Measurements from ENCODE around the gene ARHGEF28. TPM values are rescaled to one million over a fixed set of nuclear protein-coding genes. Genes with fewer than 3 reads are reported as not detected.
A peak's percentile ranks its signal among the peaks of the same experiment; 100 is the strongest.

Gene ARHGEF28
- total RNA-seq, 6 experiments from 2014 or later = 3.0 to 14.9 (median 6.4) TPM

GRCh38 chr5:73718762-73719161, 92.8 kb downstream of the ARHGEF28 start:
- intact Hi-C loops (cut with DNase I) = no loop called here

GRCh38 chr5:73719632-73720031, 93.6 kb downstream of the ARHGEF28 start:
- intact Hi-C loops (cut with DNase I) = no loop called here
- H3K4me3 ChIP-seq = no peak overlapping the region
- TF ChIP-seq POLR2A (IDR thresholded peaks at IDR 0.05) (no peak), CTCF (IDR thresholded peaks at IDR 0.05) (no peak)
- H3K27ac ChIP-seq = no peak overlapping the region
- H3K36me3 ChIP-seq = no peaks in the 10 kb centered on the region
- 89% methylated on average over 3 of the region's 3 CpGs for WGBS (ENCODE audit: insufficient coverage, low coverage, low lambda C conversion rate, missing lambda C conversion rate)
- no peaks in the 10 kb centered on the region for H3K4me1 ChIP-seq
- H3K9me3 ChIP-seq = no peaks in the 10 kb centered on the region
- DNase-seq = no peak
- no peaks in the 10 kb centered on the region for H3K27me3 ChIP-seq
- no peak for ATAC-seq

More at GRCh38 chr5:73718762-73719161, 92.8 kb downstream of the ARHGEF28 start:
- Histone ChIP-seq H3K4me1 (no peaks in the 10 kb centered on the region), H3K27ac (no peak overlapping the region), H3K9me3 (no peaks in the 10 kb centered on the region), H3K27me3 (no peaks in the 10 kb centered on the region), H3K4me3 (no peak overlapping the region), H3K36me3 (no peaks in the 10 kb centered on the region)
- DNase-seq (no peak), ATAC-seq (no peak)
- 65% methylated on average over 2 of the region's 3 CpGs for WGBS (ENCODE audit: insufficient coverage, low coverage, low lambda C conversion rate, missing lambda C conversion rate)
- no peak for TF ChIP-seq CTCF (IDR thresholded peaks at IDR 0.05)
- TF ChIP-seq POLR2A (IDR thresholded peaks at IDR 0.05) = no peak

GRCh38 chr5:73722231-73722630, 96.2 kb downstream of the ARHGEF28 start:
- intact Hi-C loops (cut with DNase I) = no loop called here
- H3K4me3 ChIP-seq = no peak overlapping the region
- no peak overlapping the region for H3K27ac ChIP-seq
- DNase-seq = no peak
- H3K4me1 ChIP-seq = peaks cover 0 to 18% (median 4%) of the 10 kb centered on the region in 4 donors
- TF ChIP-seq POLR2A (IDR thresholded peaks at IDR 0.05) (no peak), CTCF (IDR thresholded peaks at IDR 0.05) (no peak)
- H3K9me3 ChIP-seq = no peaks in the 10 kb centered on the region
- 83% methylated on average over 1 of the region's 1 CpG for WGBS (ENCODE audit: insufficient coverage, low coverage, low lambda C conversion rate, missing lambda C conversion rate)
- no peaks in the 10 kb centered on the region for H3K36me3 ChIP-seq
- ATAC-seq = no peak
- H3K27me3 ChIP-seq = no peaks in the 10 kb centered on the region

- Histone ChIP-seq H3K9me3 (no peaks in the 10 kb centered on the region), H3K4me1 (peaks cover 0 to 38% (median 9%) of the 10 kb centered on the region in 4 donors), H3K27me3 (no peaks in the 10 kb centered on the region), H3K27ac (peak overlapping the region; percentile 1 to 61 (median 50)), H3K36me3 (no peaks in the 10 kb centered on the region), H3K4me3 (no peak overlapping the region)
- ATAC-seq = peak; percentile 73 to 90 (median 77)
- no peak for TF ChIP-seq POLR2A (IDR thresholded peaks at IDR 0.05)
- TF ChIP-seq CTCF (IDR thresholded peaks at IDR 0.05) = no peak
- intact Hi-C loops (cut with DNase I) = no loop called here
- no peak for DNase-seq
Observed at GRCh38 chr5:73726071-73726470, 100.1 kb downstream of the ARHGEF28 start.

All from right lobe of liver (tissue), 6 donors.